Endothelial cell of umbilical vein (primary cell): ENCODE results near the gene ASZ1. TPM values are rescaled to one million over a fixed set of nuclear protein-coding genes. Genes with fewer than 3 reads are reported as not detected.

Experiments
- BruUV-seq: library from RNA; stranded (reverse); fragments of 400-500 nt; replicated peaks from 2 replicates; lab custom pipeline; 2021; lab: Mats Ljungman, UMichigan
- CTCF ChIA-PET: fragments of 300-600, 350-600 bp; sonication (Branson Sonifier 250); formaldehyde crosslinking; loops from one replicate; lab custom pipeline; 2021; ENCODE audit warnings: antibody characterized with exemption, inconsistent platforms; lab: Charles Lee
- POLR2A ChIA-PET: fragments of 300-600, 350-600 bp; sonication (Branson Sonifier 250); formaldehyde crosslinking; loops from one replicate; lab custom pipeline; 2021; ENCODE audit warnings: antibody characterized with exemption, inconsistent platforms; lab: Charles Lee
- DNase-seq: peaks from one replicate; pipeline ENCODE4 v3.0.0-alpha.2; 2011; ENCODE audit warnings: low read depth, low spot score
- FAIRE-seq: peaks from 2 replicates; lab custom pipeline; 2011; peaks lifted over from hg19 to GRCh38; lab: Jason Lieb, UNC
- H2AFZ ChIP-seq: 2 replicates; pipeline ENCODE4 v1.6.0; 2012; ENCODE audit warnings: low read depth, low read length, control low read depth, inconsistent platforms
- H3K27ac ChIP-seq: 2 replicates; pipeline ENCODE4 v1.5.1; 2011; ENCODE audit warnings: low read depth, mild to moderate bottlenecking, control low read depth, low read length, moderate library complexity; ENCODE audit not compliant: insufficient read depth
- H3K27me3 ChIP-seq, 2 experiments: 2 replicates each; pipeline versions ENCODE4 v1.6.0 to v1.6.1; 2011; ENCODE audit warnings: low read length in 2 of 2, mixed read lengths in 1 of 2; ENCODE audit not compliant: control insufficient read depth in 2 of 2, insufficient read depth in 2 of 2
- H3K36me3 ChIP-seq, 2 experiments: 2 replicates in 1 of 2; 3 replicates in 1 of 2; pipeline ENCODE4 v1.5.1; 2011; ENCODE audit warnings: low read length in 2 of 2, mild to moderate bottlenecking in 1 of 2, moderate library complexity in 1 of 2; ENCODE audit not compliant: control insufficient read depth in 2 of 2, insufficient read depth in 2 of 2; ENCODE audit errors: extremely low read depth in 1 of 2
- H3K4me1 ChIP-seq: 3 replicates; pipeline ENCODE4 v1.5.1; 2011; ENCODE audit warnings: mild to moderate bottlenecking, low read length; ENCODE audit not compliant: control insufficient read depth, insufficient read depth; ENCODE audit errors: extremely low read depth
- H3K4me2 ChIP-seq: 2 replicates; pipeline ENCODE4 v1.6.1; 2011; ENCODE audit warnings: low read length, control low read depth, mixed read lengths; ENCODE audit not compliant: insufficient read depth
- H3K4me3 ChIP-seq, 3 experiments: fragments of 200-600 bp in 1 of 3; sonication (generic), shearing (Covaris generic) in 1 of 3; replicated peaks in 1 of 3; 2 replicates each; pipeline ENCODE4 v1.5.1; 2011 to 2016; ENCODE audit warnings: control low read depth in 3 of 3, low read length in 3 of 3, mild to moderate bottlenecking in 2 of 3, inconsistent platforms in 1 of 3, low read depth in 1 of 3, moderate library complexity in 1 of 3; ENCODE audit not compliant: insufficient read depth in 1 of 3
- H3K79me2 ChIP-seq: 2 replicates; pipeline ENCODE4 v1.6.0; 2012; ENCODE audit warnings: low read length, inconsistent platforms; ENCODE audit not compliant: control insufficient read depth, insufficient read depth
- H3K9ac ChIP-seq: replicated peaks from 2 replicates; pipeline ENCODE3; 2011; ENCODE audit warnings: low read length, control low read depth; ENCODE audit not compliant: insufficient read depth; ENCODE audit errors: extremely low read depth
- H3K9me1 ChIP-seq: replicated peaks from 3 replicates; pipeline ENCODE4 v1.6.0; 2011; ENCODE audit warnings: mild to moderate bottlenecking, low read length; ENCODE audit not compliant: control insufficient read depth, insufficient read depth; ENCODE audit errors: extremely low read depth
- H3K9me3 ChIP-seq: replicated peaks from 2 replicates; pipeline ENCODE4 v1.5.1; 2012; ENCODE audit warnings: low read length, inconsistent platforms; ENCODE audit not compliant: control insufficient read depth, insufficient read depth
- H4K20me1 ChIP-seq: replicated peaks from 2 replicates; pipeline ENCODE3; 2011; ENCODE audit warnings: mild to moderate bottlenecking, low read length; ENCODE audit not compliant: control insufficient read depth, insufficient read depth; ENCODE audit errors: extremely low read depth
- EZH2 ChIP-seq: IDR thresholded peaks from 2 replicates; pipeline ENCODE4 v1.6.1; 2012; ENCODE audit warnings: borderline replicate concordance, low read depth, mild to moderate bottlenecking, moderate library complexity, low read length, inconsistent platforms; ENCODE audit not compliant: severe bottlenecking
- FOS ChIP-seq: IDR thresholded peaks from 2 replicates; pipeline ENCODE4 v1.6.1; 2011; ENCODE audit warnings: mild to moderate bottlenecking, low read length, moderate library complexity, borderline replicate concordance; ENCODE audit not compliant: insufficient read depth
- GATA2 ChIP-seq: IDR thresholded peaks from 2 replicates; pipeline ENCODE4 v1.7.0; 2011; ENCODE audit warnings: low read depth, mild to moderate bottlenecking, moderate library complexity, mixed read lengths, low read length; ENCODE audit not compliant: insufficient read length, insufficient read depth
- JUN ChIP-seq: IDR thresholded peaks from 2 replicates; pipeline ENCODE4 v1.6.1; 2011; ENCODE audit warnings: borderline replicate concordance, low read depth; ENCODE audit not compliant: insufficient read length, insufficient read depth
- MAX ChIP-seq: IDR thresholded peaks from 2 replicates; pipeline ENCODE4 v1.6.1; 2011; ENCODE audit not compliant: insufficient read depth, insufficient read length
- MYC ChIP-seq: IDR thresholded peaks from one replicate; pipeline ENCODE4 v1.6.1; 2011; ENCODE audit warnings: mild to moderate bottlenecking, low read depth, low read length
- POLR2A ChIP-seq: IDR thresholded peaks from 2 replicates; pipeline ENCODE4 v1.6.1; 2012; ENCODE audit warnings: low read depth, mild to moderate bottlenecking, control low read depth, low read length
- POLR2AphosphoS5 ChIP-seq: IDR thresholded peaks from 2 replicates; pipeline ENCODE4 v1.6.1; 2012; ENCODE audit warnings: low read depth, mild to moderate bottlenecking, control low read depth, low read length, moderate library complexity; ENCODE audit not compliant: insufficient read depth
- dilution Hi-C: fragments of 300-500 bp; cut with MboI; formaldehyde crosslinking; loops from one replicate; pipeline ENCODE4 v1.15.0; 2019; ENCODE audit warnings: low sequenced_read_pairs; ENCODE audit not compliant: extremely low pct_ligation_motif_present
- intact Hi-C: fragments of 100-400 bp; cut with micrococcal nuclease; formaldehyde crosslinking; loops from one replicate; pipeline ENCODE4 v1.10.0; 2022
- polyA plus RNA-seq, 4 experiments: library from polyadenylated mRNA; depleted of rRNA in 3 of 4; stranded (reverse) in 3 of 4; unstranded in 1 of 4; fragments of >200 nt; gene quantifications; 2 replicates each; pipeline versions ENCODE4 v1.2.1 to v1.2.3, GENCODE V29; 2011 to 2012; ENCODE audit warnings: missing spikeins in 1 of 4
- total RNA-seq: library from RNA; stranded (reverse); gene quantifications from 2 replicates; pipeline ENCODE4 v1.2.3, GENCODE V29; 2021
- TF ChIP-seq, protein P1 (sequence below), 2 donors: IDR thresholded peaks; 1 replicate in 1 of 2; 2 replicates in 1 of 2; pipeline ENCODE4 v1.5.1; 2011; ENCODE audit warnings: low read length in 2 of 2, mild to moderate bottlenecking in 2 of 2, moderate library complexity in 2 of 2, control low read depth in 1 of 2, inconsistent platforms in 1 of 2, low read depth in 1 of 2; ENCODE audit not compliant: insufficient read depth in 1 of 2; ENCODE audit errors: extremely low read depth in 1 of 2

Gene ASZ1
- total and polyA plus RNA-seq, 2 donors (not counting 3 experiments of a cell fraction or from before 2014, with no cell fraction given), result not detected

GRCh38 chr7:117319181-117319580, 108.1 kb downstream of the ASZ1 start:
- no peak for TF ChIP-seq MYC
- TF ChIP-seq POLR2A, result no peak
- TF ChIP-seq, protein P1, sequence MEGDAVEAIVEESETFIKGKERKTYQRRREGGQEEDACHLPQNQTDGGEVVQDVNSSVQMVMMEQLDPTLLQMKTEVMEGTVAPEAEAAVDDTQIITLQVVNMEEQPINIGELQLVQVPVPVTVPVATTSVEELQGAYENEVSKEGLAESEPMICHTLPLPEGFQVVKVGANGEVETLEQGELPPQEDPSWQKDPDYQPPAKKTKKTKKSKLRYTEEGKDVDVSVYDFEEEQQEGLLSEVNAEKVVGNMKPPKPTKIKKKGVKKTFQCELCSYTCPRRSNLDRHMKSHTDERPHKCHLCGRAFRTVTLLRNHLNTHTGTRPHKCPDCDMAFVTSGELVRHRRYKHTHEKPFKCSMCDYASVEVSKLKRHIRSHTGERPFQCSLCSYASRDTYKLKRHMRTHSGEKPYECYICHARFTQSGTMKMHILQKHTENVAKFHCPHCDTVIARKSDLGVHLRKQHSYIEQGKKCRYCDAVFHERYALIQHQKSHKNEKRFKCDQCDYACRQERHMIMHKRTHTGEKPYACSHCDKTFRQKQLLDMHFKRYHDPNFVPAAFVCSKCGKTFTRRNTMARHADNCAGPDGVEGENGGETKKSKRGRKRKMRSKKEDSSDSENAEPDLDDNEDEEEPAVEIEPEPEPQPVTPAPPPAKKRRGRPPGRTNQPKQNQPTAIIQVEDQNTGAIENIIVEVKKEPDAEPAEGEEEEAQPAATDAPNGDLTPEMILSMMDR (IDR thresholded peaks at IDR 0.05; ENCODE audit: extremely low read depth in 1 of 2, insufficient read depth in 1 of 2, low read depth in 1 of 2, low read length in 2 of 2), result no peak
- TF ChIP-seq JUN, result no peak
- no peak for TF ChIP-seq EZH2
- no peak for TF ChIP-seq MAX
- TF ChIP-seq GATA2, result no peak
- TF ChIP-seq POLR2AphosphoS5, result no peak
- TF ChIP-seq FOS, result no peak
- Histone ChIP-seq H2AFZ (no peak overlapping the region), H3K4me2 (no peak overlapping the region), H3K27me3 (peaks cover 44 to 56% of the 10 kb centered on the region in 2 experiments), H3K9me3 (no peaks in the 10 kb centered on the region), H3K4me1 (peaks cover 10% of the 10 kb centered on the region), H3K79me2 (no peaks in the 10 kb centered on the region), H3K9ac (no peak overlapping the region), H3K27ac (no peak overlapping the region), H3K4me3 (no peak overlapping the region), H4K20me1 (no peaks in the 10 kb centered on the region), H3K36me3 (no peaks in the 10 kb centered on the region), H3K9me1 (no peaks in the 10 kb centered on the region)
- dilution Hi-C loops (no loop called here), intact Hi-C loops (no loop called here)
- FAIRE-seq, result no peak
- CTCF ChIA-PET, result interaction anchor here (1.9 kb wide), 1 partner anchor 106 kb away, joined by 6 read pairs; no protein-coding TSS in a partner anchor
- BruUV-seq, result no TSS peak
- POLR2A ChIA-PET, result no interaction called here
- DNase-seq, result no peak
